SK-MEL-5 (cell line): ENCODE data around the gene NEDD8. TPM values are rescaled to one million over a fixed set of nuclear protein-coding genes. Genes with fewer than 3 reads are reported as not detected.
A peak's percentile ranks its signal among the peaks of the same experiment; 100 is the strongest.
"Not testable (repeated sequence)": the region's sequence is repeated elsewhere in the genome, so short reads cannot be mapped to it uniquely, and the experiment has no call there.

ENCODE experiments used
- DNase-seq: peaks from one replicate; pipeline ENCODE4 v3.0.0-alpha.2; 2016; ENCODE audit warnings: low read depth, low spot score
- in situ Hi-C: cut with HindIII; loops from 2 replicates; pipeline ENCODE4 v1.10.0; 2016; ENCODE audit warnings: low sequenced_read_pairs, high pct_unique_total_duplicates, low pct_unique_long_range_greater_than_20kb
- total RNA-seq: library from RNA; depleted of rRNA; stranded (reverse); fragments of >200 nt; shearing (Covaris generic); gene quantifications from 2 replicates; pipeline ENCODE4 v1.2.3, GENCODE V29; 2014

NEDD8 gene
- total RNA-seq, 1 experiment from 2014 or later, result 249 TPM

DNA sequence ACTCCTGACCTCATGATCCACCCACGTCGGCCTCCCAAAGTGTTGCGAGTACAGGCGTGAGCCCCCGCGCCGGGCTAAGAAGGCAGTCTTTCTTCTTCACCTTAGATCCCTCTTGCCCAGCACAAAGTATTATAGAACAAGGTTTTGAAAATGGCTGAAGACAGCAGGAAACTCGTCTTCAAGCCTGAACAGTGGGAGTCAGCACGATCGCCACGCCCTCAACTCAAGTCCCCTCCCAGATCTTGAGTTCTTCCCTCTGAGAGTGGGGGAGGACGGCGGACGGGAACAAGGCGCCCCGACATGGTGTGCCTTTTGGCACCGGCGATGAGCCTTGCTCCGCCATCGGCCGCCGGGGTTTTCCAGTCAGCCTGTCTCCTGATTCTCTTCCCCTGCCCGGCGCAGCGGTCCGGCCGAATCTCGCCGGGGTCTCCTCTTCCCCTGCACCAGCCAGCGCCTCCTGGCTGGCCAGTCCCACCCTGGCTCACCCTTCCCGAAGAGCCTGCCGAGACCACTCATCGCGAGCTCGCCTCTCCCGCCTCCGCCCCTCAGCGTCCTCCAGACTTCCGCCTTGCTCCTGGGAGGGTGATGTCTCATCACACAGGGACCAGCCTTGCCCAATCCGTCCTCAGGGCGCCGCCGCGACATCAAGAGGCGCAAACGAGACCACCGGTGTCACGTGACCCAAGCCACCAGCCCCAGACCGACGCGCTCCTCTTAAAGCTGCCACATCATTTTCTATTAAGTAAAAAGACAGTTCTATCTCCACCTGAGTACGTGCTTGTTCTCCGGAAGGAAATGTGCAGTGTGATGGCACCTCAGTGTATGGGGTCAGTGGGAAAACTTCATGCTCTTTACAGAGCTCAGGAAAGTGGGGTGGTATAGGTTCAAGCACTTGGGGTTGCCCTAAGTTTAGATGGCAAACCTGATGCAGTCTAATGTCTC is 19.0 kb downstream of the NEDD8 start, which contains the start of gene CHMP4A:
Gene CHMP4A (minus strand): TSS at position 565 of the 942 bp plus-strand sequence. CDS start 49 bp downstream, at position 516.
- DNase-seq, result peak; percentile 98
- in situ Hi-C loops, result no loop called here

DNA sequence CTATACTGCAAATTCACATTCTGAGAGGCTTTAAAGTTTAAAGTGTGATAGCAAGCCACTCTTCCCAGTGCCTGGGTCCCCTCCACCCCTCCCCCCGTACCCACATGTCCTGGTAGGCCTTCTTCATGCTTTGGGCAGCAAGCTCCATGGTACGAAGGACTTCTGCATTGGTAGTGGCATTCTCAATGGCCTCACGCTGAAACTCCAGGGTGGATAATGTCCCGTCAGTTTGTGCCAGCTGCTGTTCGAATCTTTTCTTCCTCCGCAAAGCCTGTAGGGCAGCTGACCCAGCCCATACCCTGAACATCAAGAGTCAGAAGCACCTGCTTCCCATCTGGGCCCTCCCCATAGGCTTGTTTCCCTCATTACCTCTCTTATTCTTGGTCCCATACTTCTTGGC is 20.9 kb downstream of the NEDD8 start:
- no peak for DNase-seq
- in situ Hi-C loops, result no loop called here

DNA sequence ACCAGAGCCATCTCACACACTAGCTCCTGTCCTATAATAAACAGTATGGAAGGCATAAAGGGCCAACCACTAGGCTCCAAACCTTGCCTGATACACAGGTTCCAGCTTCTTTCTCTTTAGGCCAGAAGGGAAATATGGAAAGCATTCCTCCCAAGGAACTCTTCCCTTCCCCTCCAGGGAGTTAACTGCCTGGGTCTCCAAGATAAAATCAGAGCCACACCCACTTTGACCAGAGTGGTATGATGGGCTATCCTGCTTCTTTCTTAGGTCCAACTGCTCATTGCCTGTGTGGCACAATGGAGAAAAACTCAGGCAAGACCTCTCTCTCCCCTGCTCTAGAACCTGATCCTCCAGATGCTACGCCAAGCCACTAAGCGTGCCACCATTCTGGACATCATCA is 24.5 kb downstream of the NEDD8 start:
- DNase-seq, result no peak
- in situ Hi-C loops, result no loop called here

- no peak for DNase-seq
- in situ Hi-C loops, result no loop called here
These were observed 25.0 kb downstream of the NEDD8 start for GRCh38 chr14:24207104-24207551.

DNA sequence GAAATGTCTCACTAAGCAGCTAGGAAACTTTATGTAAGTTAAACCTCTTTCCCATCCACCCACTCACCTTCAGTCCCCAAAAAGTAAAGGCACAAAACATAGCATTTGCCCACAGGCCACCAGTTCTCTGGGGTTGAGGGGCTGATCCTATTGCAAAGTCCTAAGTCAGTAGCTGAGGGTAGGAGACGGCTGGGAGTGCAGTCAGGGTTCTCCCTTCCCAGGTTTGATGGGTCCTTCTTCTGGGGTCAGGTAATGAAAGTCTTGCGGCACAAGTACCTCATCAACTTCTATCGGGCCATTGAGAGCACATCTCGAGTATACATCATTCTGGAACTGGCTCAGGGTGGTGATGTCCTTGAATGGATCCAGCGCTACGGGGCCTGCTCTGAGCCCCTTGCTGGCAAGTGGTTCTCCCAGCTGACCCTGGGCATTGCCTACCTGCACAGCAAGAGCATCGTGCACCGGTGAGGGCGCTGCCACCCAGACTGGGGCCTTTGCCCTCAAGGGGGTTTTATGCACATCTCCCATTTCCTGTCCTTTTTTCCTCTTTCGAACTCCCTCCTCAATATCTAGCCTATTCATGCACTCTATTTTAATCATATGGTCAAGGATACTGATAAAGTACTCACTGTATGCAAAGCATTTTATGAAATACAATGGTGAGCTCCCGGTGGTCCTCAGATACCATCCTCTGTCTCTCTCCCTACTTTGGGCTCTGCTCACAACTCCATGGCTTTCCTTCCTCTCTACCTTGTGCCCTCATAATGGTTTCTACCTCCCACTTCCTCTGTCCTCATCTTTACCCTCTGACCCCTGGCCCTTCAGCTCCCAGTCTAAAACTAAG is 25.7 kb downstream of the NEDD8 start:
- in situ Hi-C loops, result no loop called here

DNA sequence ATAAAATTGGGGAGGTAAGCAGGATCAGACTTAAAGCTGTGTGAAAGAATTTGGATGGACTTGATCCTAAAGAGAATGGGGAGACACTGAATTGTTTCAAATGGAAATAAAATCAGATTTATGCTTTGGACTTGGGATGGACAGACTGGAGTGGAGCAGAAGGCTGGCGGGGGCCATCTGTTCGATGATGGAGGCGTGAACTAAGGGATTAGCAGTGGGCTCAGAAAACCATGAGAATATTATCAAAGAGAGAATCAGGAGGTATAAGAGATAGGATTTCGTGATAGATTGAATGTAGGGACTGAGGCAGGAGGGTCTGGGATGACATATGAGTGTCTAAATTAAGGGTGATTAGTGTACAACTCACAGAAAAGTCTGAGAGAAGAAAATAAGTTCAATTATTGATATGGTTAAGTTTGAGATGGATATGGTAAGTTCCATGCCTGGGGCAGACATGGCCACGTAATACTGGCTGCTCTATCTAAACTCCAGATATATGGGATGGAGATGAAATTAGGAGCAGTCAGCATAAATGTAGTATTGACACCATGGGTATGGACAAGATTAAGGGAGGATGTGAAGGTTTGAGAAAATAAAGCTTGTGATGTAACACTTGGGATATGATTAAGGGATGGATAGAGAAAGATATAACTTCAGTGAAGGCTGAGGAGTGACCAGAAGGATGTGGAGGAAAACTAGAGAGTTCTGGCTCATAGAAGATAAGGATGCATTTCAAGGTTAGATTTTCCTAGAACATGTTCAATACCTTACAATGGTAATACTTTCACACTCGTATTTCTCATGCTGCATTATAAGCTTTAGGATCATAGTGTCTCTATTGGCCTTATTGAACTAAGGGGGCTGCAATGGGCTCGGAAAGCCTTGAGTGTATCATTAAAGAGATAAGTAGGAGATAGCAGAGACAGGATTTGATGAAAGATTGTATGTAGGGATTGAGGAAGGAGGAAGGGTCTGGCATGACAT is 27.7 kb downstream of the NEDD8 start:
- in situ Hi-C loops, result no loop called here
- no peak for DNase-seq

More for the DNA sequence above, 25.7 kb downstream of the NEDD8 start:
- no peak for DNase-seq

- DNase-seq, in situ Hi-C loops: not testable (repeated sequence)
These were observed 28.8 kb downstream of the NEDD8 start for GRCh38 chr14:24203249-24203886.

DNA sequence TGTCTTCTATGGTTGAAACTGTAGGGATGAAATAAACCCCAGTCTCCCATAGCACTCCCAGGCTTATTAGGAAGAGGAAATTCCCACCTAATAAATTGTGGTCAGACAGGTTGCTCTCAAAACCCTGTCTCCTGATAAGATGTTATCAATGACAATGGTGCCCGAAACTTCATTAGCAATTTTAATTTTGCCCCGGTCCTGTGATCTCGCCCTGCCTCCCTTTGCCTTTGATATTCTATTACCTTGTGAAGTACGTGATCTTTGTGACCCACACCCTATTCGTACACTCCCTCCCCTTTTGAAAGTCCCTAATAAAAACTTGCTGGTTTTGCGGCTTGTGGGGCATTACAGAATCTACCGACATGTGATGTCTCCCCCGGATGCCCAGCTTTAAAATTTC is 29.6 kb downstream of the NEDD8 start:
- DNase-seq, in situ Hi-C loops: not testable (repeated sequence)

DNA sequence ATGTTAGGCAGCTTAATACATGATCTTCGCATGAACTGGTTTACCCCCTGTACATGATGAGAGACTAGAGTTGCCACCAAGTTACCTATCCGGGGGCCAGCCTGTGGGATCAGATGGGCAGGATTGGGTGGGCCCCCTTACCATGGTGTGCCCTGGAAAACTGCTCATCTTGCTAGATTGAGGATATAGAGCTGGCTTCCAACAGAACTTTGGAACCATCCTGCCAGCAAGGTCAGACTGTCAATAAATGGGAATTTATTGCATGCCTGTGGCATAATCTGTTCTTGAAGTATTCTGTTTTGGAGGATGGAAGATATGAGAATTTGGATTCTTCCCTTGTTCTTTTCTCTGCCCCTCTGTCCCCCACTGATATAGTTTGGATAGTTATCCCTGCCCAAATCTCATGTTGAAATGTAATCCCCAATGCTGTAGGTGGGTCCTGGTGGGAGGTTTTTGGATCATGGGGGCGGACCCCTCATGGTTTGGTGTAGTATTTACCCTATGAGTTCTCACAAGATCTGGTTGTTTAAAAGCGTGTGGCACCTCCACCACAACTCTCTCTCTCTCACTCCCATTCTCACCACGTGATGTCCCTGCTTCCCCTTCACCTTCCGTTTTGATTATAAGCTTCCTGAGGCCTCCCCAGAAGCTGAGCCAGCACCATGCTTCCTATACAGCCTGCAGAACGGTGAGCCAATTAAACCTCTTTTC is 33.2 kb downstream of the NEDD8 start:
- in situ Hi-C loops, result no loop called here
- no peak for DNase-seq

DNA sequence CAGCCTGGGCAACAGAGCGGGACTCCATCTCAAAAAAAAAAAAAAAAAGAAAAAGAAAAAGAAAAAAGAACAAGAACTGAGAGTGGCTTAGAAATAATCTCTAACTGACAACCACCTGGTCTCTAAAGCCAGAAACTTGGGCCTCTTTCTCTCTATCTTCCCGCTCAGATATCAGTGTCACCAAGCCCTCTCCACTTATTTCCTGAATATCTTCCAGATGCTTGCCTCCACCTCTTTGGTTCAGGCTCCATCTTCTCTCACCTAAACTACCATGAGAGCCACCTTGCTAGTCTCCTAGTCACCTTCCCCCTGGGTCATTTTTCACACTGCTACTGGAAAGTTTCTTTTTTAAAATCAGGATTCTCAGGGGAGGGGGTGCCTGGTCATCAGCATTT is 35.1 kb downstream of the NEDD8 start:
- no peak for DNase-seq
- in situ Hi-C loops, result no loop called here

GRCh38 chr14:24196071-24197055 is 35.8 kb downstream of the NEDD8 start:
- in situ Hi-C loops, result no loop called here
- no peak for DNase-seq

- in situ Hi-C loops, result no loop called here
- peak; percentile 77 for DNase-seq
These were observed 36.7 kb downstream of the NEDD8 start, which contains the start of gene TM9SF1 for GRCh38 chr14:24195186-24196070. Gene TM9SF1 (minus strand): TSS chr14:24195441. CDS start chr14:24195019, 422 bp downstream.

GRCh38 chr14:24194873-24195185 is 37.3 kb downstream of the NEDD8 start:
- no peak for DNase-seq

GRCh38 chr14:24194186-24194872 is 37.8 kb downstream of the NEDD8 start:
- DNase-seq, result no peak
- in situ Hi-C loops, result no loop called here

More at GRCh38 chr14:24194873-24195185, 37.3 kb downstream of the NEDD8 start:
- in situ Hi-C loops, result no loop called here
